GM19043 (cell line): ENCODE measurements around the gene SCUBE1.

Source experiments
- ATAC-seq: cut with Tn5 transposase; IDR thresholded peaks from one replicate; pipeline ENCODE4 v1.9.1; 2021; ENCODE audit warnings: low read depth; ENCODE audit not compliant: unreplicated experiment

SCUBE1 gene

DNA sequence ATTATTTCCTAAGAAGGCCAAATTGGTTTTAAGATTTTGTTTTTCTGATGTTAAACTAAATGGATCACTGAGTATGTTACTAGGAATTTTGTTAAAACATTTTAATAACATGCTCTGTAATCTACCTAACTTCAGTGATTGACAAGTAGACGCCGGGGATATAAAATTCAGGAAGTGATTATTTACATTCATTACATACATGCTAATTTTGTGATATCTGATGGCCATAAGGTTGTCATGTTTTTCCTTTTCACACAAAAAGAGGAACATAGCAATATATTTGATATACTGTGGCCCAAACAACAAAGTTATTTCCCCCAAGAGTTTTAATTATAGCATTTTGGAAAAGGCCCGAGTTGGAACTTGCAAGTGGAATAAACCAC, 12.1 kb downstream of the SCUBE1 start:
- ATAC-seq = no peak

DNA sequence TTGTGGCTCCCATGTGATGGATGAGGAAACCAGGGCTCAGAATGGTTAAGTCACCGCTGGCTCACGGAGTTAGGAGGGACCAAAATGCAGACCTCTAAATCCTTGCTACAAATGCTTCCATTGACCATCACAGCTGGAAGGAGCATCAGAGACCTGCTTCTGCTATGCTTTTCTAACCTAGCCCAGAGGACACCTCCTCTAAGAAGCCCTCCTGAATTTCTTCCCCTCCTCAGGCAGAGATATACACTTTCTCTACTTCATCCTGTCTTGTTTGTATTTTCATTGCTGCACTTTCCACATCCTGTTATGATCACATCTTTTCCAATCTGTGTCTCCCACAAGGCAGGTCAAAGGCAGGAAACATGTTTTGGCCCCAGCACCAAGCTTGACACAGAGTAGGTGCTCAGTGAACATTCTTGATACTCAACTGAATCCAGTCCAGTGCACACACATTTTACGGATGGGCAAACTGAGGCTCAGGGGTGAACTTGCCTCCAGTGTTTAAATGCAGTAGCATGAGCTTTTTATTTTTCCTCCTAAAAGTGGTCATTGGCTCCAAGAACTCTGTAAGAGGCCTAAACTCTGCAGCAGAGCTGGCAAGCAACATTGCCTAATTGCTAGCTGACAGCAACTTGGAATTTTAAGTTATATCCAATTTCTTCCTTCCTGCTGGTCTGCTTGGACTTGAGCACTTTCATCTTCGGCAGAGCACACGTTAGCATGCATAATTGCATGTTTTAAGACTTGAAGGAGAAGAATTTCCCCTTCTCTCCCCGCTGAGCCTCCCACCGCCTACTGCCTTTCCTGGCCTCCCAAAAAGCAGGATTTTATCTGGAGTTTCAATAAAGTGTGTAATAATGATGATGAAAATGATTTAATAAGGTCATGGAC, 12.7 kb downstream of the SCUBE1 start:
- ATAC-seq = no peak

- no peak for ATAC-seq
Observed at GRCh38 chr22:43329061-43329460, 14.1 kb downstream of the SCUBE1 start.

DNA sequence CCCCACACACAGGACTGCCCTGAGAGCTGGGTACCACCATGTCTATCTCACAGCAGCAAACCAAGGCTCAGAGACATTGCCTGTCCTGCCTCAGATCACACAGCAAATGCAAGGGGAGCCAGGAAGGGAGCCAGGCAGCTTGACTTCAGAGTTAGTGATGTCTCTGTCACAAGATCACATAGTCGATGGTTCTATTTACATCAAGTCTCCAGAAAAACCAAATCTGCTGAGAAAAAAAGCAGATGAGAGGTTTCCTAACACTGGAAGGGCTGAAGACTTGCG, 16.1 kb downstream of the SCUBE1 start:
- no peak for ATAC-seq

DNA sequence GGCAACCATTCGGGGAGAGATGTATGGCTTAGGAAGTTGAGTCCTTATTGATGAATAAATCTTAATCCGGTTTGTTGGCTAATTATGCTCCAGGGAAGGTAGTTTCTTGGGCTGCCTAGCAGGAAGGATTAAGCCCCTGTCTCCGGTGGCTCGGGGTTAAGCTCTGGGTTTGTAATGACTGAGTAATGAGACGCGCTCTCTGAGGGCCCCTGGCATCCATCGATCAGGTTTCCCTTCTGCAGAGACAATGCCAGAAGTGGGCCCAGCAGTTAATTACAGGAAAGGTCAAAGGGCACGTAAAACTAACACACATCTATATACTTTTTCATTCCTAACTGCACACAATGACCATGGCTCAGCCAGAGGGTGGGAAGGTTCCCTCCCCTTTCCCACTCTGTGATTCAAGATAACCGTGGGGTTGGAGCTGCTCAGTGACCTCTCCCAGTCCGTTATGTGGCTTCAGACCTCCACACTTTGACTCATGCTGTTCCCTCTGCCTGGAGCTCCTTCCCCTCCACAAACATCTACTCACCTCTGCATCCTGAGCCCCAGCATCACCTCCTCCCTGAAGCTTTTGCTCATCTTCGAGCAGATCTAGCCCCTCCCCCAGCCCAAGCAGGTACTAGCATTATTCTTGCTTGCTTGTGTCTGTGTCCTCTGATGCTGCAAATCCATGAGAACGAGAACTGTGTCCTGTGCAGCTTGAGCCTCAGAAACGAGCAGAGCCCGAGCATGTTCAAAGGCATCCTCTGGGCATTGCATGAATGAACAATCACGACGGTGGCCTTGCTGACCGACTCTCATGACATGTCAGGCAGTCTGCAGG, 16.6 kb downstream of the SCUBE1 start:
- ATAC-seq = no peak

GRCh38 chr22:43325176-43325575, 18.0 kb downstream of the SCUBE1 start:
- ATAC-seq = no peak

DNA sequence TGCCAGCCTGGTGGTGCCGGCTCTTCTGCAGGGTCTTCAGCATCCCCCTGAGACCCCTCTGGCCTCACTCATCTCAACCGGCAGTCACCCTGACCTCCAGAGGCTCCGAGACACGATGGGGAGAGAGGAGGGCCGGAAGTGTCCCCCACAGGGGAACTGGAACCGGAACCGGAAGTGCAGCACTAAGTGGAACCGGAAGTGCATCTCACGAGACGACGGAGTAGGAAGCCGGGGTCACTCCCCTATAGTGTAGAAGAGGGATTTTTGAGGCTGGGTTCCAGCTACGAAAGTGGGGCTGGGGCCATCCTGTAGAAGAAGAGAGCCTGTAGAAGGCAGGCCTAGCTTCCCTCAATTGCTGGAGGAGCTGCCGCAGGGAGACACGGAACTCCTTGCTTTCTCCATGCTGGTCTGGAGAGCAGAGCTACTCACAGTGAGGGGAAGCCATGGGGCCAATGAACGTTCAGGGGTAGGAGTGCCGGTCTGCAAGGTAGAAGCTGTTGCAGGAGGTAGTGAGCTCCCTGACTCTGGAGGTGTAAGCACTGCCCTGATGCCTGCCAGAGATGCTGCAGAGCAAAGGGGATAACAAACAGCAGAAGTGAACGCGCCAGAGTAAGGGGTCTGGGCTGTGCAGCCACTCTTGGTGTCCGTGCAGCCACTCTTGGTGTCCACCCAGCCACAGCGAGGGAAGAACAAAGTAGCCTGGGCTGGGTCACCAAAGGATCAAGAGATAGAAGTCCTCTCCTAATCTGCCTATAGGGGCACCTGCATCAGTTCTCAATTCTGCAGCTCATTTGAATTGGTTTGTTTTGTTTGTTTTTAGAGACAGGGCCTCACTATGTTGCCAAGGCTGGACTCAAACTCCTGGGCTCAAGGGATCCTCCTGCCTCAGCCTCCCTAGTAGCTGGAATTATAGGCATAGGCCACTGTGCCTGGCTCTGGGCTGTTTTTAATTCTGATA, 21.9 kb downstream of the SCUBE1 start:
- no peak for ATAC-seq

DNA sequence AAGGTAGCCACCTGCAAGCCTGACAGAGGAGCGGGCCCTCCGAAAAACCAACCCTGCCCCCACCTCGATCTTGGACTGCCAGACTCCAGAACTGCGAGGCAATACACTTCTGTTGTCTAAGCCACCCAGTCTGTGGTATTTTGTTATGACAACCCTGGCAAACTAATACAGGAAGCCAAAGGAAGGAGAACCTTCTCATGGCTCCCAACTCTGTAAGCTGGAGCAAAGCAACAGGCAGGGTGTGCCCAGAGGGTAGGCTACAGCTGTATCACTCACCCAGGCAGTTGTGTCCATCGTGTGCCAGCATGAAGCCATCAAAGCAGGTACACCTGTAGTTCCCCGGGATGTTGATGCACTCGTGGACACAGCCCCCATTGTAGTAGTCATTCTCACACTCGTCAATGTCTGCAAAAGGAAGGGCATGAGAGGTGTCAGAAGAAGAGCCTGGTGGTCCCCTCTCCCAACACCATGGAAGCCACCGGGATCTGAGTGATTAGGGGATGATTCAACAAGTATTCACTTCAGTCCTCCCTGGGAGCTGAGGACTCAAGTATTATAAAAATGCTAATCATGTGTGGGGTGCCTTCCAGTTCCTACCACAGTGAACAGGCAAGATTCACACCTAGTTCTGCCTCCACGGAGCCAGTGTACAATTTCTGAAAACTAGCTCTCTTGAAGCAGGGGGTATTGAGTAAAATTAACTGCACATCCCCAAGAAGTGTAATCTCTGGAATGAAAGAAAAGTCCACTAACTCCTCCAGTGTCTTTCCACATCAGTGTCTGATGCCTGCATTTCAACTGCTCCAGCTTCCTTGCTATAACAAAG, 23.3 kb downstream of the SCUBE1 start:
- no peak for ATAC-seq

DNA sequence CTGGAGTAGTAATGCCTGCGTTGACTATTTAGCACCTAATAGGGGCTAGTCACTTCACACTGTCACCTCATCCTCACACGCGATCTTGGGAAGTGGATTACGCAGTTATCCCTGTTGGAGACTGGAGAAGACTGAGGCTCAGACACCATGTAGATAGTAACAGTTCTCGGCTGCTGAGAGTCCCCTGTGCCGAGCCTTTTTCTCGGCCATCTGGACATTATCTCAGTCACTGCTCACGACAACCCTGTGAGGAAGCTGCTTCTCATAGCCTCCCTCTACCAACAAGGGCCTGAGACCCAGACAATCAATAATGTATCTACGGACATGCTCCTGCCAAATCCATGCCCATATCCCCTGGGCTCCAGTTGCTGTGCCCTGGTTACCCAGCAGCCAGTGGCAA, 25.9 kb downstream of the SCUBE1 start:
- no peak for ATAC-seq

DNA sequence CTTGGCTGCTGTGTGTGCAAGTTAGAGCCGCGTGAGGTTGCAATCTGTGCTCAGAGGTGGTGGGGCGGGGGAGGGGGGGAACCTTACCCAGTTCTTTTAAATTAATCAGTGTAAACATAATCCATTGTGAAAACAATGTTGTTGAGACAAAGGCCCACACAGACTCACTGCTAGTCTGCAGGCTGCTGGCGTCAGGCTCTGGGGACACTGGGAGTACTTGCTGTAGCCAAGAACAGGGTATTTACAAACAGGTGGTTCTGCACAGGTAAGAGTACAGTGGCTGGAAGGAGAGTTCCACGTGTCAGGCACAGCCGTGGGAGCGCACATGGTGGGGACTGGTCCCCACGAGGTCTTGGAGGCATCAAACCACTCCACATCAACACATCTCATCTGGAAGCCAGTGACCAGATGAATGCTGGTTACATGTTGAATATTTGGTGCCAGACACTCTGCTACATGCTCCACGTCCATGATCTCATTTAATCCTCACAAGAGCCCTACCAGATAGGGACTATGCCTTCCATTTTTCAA, 27.4 kb downstream of the SCUBE1 start:
- no peak for ATAC-seq

DNA sequence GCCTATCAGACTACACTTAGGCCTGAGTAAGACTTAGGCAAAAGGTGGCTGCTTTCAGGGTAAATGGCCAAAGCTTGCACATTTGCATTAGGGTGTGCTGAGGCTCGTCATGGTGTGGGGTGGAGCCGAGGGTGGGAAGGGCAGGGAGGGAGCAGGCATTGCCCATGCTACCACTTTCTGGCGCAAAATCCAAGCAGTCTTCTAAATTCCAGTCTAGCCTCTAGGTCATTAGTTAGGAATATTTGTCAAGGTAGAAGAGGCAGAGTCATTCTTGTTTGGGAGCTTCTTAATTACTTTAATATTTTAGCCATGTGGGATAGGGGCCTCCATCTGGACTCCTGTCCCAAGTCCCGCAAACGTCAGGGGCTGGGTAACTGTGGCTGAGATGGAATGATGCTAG, 28.6 kb downstream of the SCUBE1 start:
- no peak for ATAC-seq

- no peak for ATAC-seq
Observed at GRCh38 chr22:43313890-43314474, 29.2 kb downstream of the SCUBE1 start.

GRCh38 chr22:43313244-43313889, 29.8 kb downstream of the SCUBE1 start:
- no peak for ATAC-seq

DNA sequence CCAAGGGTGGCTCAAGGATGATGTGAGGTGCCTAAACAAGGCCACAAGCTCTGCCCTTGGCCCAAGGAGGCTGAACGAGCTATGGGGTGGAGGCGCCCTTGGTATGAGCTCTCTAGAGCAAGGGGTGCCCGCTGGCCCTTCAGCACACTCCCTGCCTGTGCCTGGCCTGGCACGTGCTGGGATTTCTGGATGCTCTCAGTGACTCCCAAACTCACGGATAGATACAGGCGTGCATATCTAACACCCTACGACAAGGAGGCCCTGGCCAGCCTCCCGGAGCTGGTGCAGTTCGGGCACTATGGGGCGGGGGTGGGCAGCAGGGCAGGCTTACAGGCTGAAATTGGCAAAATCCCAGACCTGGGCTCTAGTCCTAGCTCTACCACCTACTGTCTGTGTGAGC, 30.6 kb downstream of the SCUBE1 start:
- ATAC-seq = no peak

GRCh38 chr22:43310798-43311197, 32.4 kb downstream of the SCUBE1 start:
- no peak for ATAC-seq

DNA sequence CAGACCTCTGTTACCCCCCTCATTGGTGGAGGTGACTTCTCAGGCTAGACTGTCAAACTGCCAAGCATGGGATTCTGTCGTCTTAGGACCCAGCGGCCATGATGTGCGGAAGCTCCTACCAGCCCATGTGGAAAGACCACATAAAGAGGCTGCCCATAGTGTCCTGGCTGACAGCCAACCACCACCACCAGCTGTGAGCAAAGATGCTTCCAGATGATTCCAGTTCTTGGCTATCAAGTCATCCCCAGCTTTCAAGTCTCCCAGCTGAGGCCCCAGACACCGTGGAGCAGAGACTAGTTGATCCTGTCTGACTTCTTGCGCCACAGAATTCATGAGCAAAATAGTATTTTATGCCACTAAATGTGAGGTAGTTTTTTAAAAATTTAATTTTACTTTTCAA, 32.9 kb downstream of the SCUBE1 start:
- ATAC-seq = no peak

DNA sequence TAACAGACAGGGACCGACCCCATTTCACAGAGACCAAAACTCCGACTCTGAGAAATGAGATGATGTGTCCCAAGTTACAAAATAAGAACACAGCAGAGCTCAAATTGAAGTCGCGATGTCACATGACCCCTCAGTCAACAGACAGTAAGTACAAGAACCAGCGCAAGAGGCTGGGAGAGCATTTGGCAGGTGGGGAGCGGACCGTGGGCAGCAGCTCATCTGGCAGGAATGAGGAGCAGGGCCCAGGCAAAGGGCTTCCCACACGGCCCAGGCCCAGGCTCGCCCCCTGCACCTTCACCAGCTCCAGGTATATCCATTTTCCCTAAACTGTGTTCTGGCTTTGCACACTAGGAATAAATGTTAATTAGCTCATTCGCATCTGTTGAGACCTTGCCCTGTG, 34.3 kb downstream of the SCUBE1 start:
- no peak for ATAC-seq

- ATAC-seq = no peak
Observed at GRCh38 chr22:43308060-43308830, 34.9 kb downstream of the SCUBE1 start.
